Activated CD4-positive, alpha-beta T cell treated with anti-CD3 and anti-CD28 coated beads, Interleukin-2, amount 10 ng/mL, durations not matched to agents 7 days and 5 days (primary cell): Measurements from ENCODE around the gene MED16. TPM values are rescaled to one million over a fixed set of nuclear protein-coding genes. Genes with fewer than 3 reads are reported as not detected.

Experiments
- CTCF ChIA-PET: fragments of 350-600 bp; sonication (Branson Sonifier 250); formaldehyde crosslinking; loops from one replicate; lab custom pipeline; 2021; ENCODE audit warnings: antibody characterized with exemption; lab: Charles Lee
- POLR2A ChIA-PET: fragments of 350-600 bp; sonication (Branson Sonifier 250); formaldehyde crosslinking; loops from one replicate; lab custom pipeline; 2021; ENCODE audit warnings: antibody characterized with exemption; lab: Charles Lee
- DNase-seq: peaks from one replicate; pipeline ENCODE4 v3.0.0-alpha.2; 2020
- H3K27ac Mint-ChIP-seq: one replicate; pipeline ENCODE4 v1.8.0; 2021; ENCODE audit warnings: mild to moderate bottlenecking, moderate library complexity, mixed read lengths
- H3K27me3 Mint-ChIP-seq: one replicate; pipeline ENCODE4 v1.8.0; 2021; ENCODE audit warnings: mixed read lengths
- H3K36me3 Mint-ChIP-seq: one replicate; pipeline ENCODE4 v1.8.0; 2021; ENCODE audit warnings: low read depth, mixed read lengths
- H3K4me1 Mint-ChIP-seq: one replicate; pipeline ENCODE4 v1.8.0; 2021; ENCODE audit warnings: mixed read lengths
- H3K4me3 Mint-ChIP-seq: one replicate; pipeline ENCODE4 v1.8.0; 2021; ENCODE audit warnings: mild to moderate bottlenecking, moderate library complexity, mixed read lengths
- H3K9me3 Mint-ChIP-seq: one replicate; pipeline ENCODE4 v1.8.0; 2021; ENCODE audit warnings: mixed read lengths
- total RNA-seq, 2 experiments: library from RNA; stranded (reverse); gene quantifications; one replicate each; pipeline ENCODE4 v1.2.3, GENCODE V29; 2021

MED16 gene
- total RNA-seq, 2 experiments from 2014 or later, result 72.5 to 88.1 TPM

GRCh38 chr19:934197-934840, 41.3 kb upstream of the MED16 start:
- Mint-ChIP-seq H3K27me3 (no peaks in the 10 kb centered on the region), H3K4me3 (no peak overlapping the region), H3K27ac (peak overlapping the region; percentile 46), H3K4me1 (peaks cover 31% of the 10 kb centered on the region), H3K36me3 (peaks cover 18% of the 10 kb centered on the region), H3K9me3 (peaks cover 3% of the 10 kb centered on the region)
- no peak for DNase-seq
- POLR2A ChIA-PET, result no interaction called here
- CTCF ChIA-PET, result no interaction called here

- no peak overlapping the region for H3K4me3 Mint-ChIP-seq
- POLR2A ChIA-PET, result no interaction called here
- H3K27ac Mint-ChIP-seq, result no peak overlapping the region
- H3K27me3 Mint-ChIP-seq, result no peaks in the 10 kb centered on the region
- DNase-seq, result no peak
- H3K9me3 Mint-ChIP-seq, result peaks cover 3% of the 10 kb centered on the region
- peaks cover 17% of the 10 kb centered on the region for H3K36me3 Mint-ChIP-seq
- H3K4me1 Mint-ChIP-seq, result peaks cover 29% of the 10 kb centered on the region
- CTCF ChIA-PET, result interaction anchor here (1.1 to 1.4 kb wide), 2 partner anchors 11 to 51 kb away, joined by 3 to 4 read pairs; partner anchors contain the start of gene WDR18
These were observed 40.5 kb upstream of the MED16 start for GRCh38 chr19:933553-933882.

GRCh38 chr19:932648-933552, 39.9 kb upstream of the MED16 start:
- ChIA-PET POLR2A (no interaction called here), CTCF (interaction anchor here (1.1 to 1.4 kb wide), 2 partner anchors 12 to 51 kb away, joined by 3 to 4 read pairs; partner anchors contain the start of gene WDR18)
- Mint-ChIP-seq H3K27ac (peak overlapping the region; percentile 83), H3K4me3 (peak overlapping the region; percentile 70), H3K9me3 (peaks cover 3% of the 10 kb centered on the region), H3K27me3 (no peaks in the 10 kb centered on the region), H3K4me1 (peaks cover 24% of the 10 kb centered on the region), H3K36me3 (peaks cover 15% of the 10 kb centered on the region)
- peak; percentile 57 for DNase-seq

GRCh38 chr19:931860-932647, 39.1 kb upstream of the MED16 start:
- Mint-ChIP-seq H3K4me1 (peaks cover 17% of the 10 kb centered on the region), H3K9me3 (no peaks in the 10 kb centered on the region), H3K27me3 (no peaks in the 10 kb centered on the region), H3K4me3 (no peak overlapping the region), H3K27ac (peak overlapping the region; percentile 62), H3K36me3 (peaks cover 10% of the 10 kb centered on the region)
- DNase-seq, result no peak
- ChIA-PET CTCF (interaction anchor here (0.6 to 1.4 kb wide), 2 partner anchors 19 to 52 kb away, joined by 3 to 4 read pairs; partner anchors contain the start of gene WDR18), POLR2A (no interaction called here)

- H3K27me3 Mint-ChIP-seq, result no peaks in the 10 kb centered on the region
These were observed 36.9 kb upstream of the MED16 start for GRCh38 chr19:929891-930258.

GRCh38 chr19:929203-929890, 36.4 kb upstream of the MED16 start:
- ChIA-PET POLR2A (no interaction called here), CTCF (interaction anchor here (1.0 to 1.5 kb wide), 2 partner anchors 9 to 10 kb away, joined by 3 read pairs; no protein-coding TSS in a partner anchor)
- Mint-ChIP-seq H3K4me1 (peaks cover 17% of the 10 kb centered on the region), H3K27ac (no peak overlapping the region), H3K4me3 (no peak overlapping the region), H3K36me3 (peaks cover 8% of the 10 kb centered on the region), H3K9me3 (no peaks in the 10 kb centered on the region), H3K27me3 (no peaks in the 10 kb centered on the region)
- DNase-seq, result no peak

More at GRCh38 chr19:929891-930258, 36.9 kb upstream of the MED16 start:
- peak overlapping the region; percentile 74 for H3K27ac Mint-ChIP-seq
- DNase-seq, result no peak
- ChIA-PET CTCF (interaction anchor here (1.0 to 1.5 kb wide), 2 partner anchors 8 to 10 kb away, joined by 3 read pairs; no protein-coding TSS in a partner anchor), POLR2A (no interaction called here)
- H3K4me1 Mint-ChIP-seq, result peaks cover 14% of the 10 kb centered on the region
- H3K4me3 Mint-ChIP-seq, result no peak overlapping the region
- H3K36me3 Mint-ChIP-seq, result peaks cover 8% of the 10 kb centered on the region
- H3K9me3 Mint-ChIP-seq, result no peaks in the 10 kb centered on the region

- DNase-seq, result no peak
- ChIA-PET POLR2A (no interaction called here), CTCF (interaction anchor here (1.0 to 1.5 kb wide), 2 partner anchors 10 to 11 kb away, joined by 3 read pairs; no protein-coding TSS in a partner anchor)
- peak overlapping the region; percentile 43 for H3K4me3 Mint-ChIP-seq
- no peaks in the 10 kb centered on the region for H3K27me3 Mint-ChIP-seq
- peaks cover 8% of the 10 kb centered on the region for H3K36me3 Mint-ChIP-seq
- no peak overlapping the region for H3K27ac Mint-ChIP-seq
- no peaks in the 10 kb centered on the region for H3K9me3 Mint-ChIP-seq
- peaks cover 21% of the 10 kb centered on the region for H3K4me1 Mint-ChIP-seq
These were observed 35.6 kb upstream of the MED16 start for GRCh38 chr19:928471-929202.

- ChIA-PET POLR2A (no interaction called here), CTCF (no interaction called here)
- DNase-seq, result no peak
- Mint-ChIP-seq H3K27ac (no peak overlapping the region), H3K9me3 (no peaks in the 10 kb centered on the region), H3K27me3 (no peaks in the 10 kb centered on the region), H3K4me1 (peaks cover 22% of the 10 kb centered on the region), H3K36me3 (peaks cover 8% of the 10 kb centered on the region), H3K4me3 (peak overlapping the region; percentile 43)
These were observed 34.9 kb upstream of the MED16 start for GRCh38 chr19:927780-928401.

GRCh38 chr19:927351-927779, 34.4 kb upstream of the MED16 start:
- POLR2A ChIA-PET, result no interaction called here
- CTCF ChIA-PET, result interaction anchor here (0.9 kb wide), 1 partner anchor 55 kb away, joined by 3 read pairs; no protein-coding TSS in a partner anchor
- Mint-ChIP-seq H3K4me3 (no peak overlapping the region), H3K27ac (no peak overlapping the region), H3K27me3 (no peaks in the 10 kb centered on the region), H3K9me3 (no peaks in the 10 kb centered on the region), H3K36me3 (peaks cover 5% of the 10 kb centered on the region), H3K4me1 (peaks cover 18% of the 10 kb centered on the region)
- no peak for DNase-seq

- Mint-ChIP-seq H3K36me3 (peaks cover 5% of the 10 kb centered on the region), H3K27ac (peak overlapping the region; percentile 83), H3K9me3 (no peaks in the 10 kb centered on the region), H3K4me1 (peaks cover 18% of the 10 kb centered on the region), H3K4me3 (peak overlapping the region; percentile 81), H3K27me3 (no peaks in the 10 kb centered on the region)
- CTCF ChIA-PET, result interaction anchor here (0.9 kb wide), 1 partner anchor 55 kb away, joined by 3 read pairs; no protein-coding TSS in a partner anchor
- POLR2A ChIA-PET, result no interaction called here
- no peak for DNase-seq
These were observed 33.8 kb upstream of the MED16 start for GRCh38 chr19:926589-927350.

- Mint-ChIP-seq H3K36me3 (peaks cover 3% of the 10 kb centered on the region), H3K4me3 (peak overlapping the region; percentile 81), H3K4me1 (peaks cover 20% of the 10 kb centered on the region), H3K27ac (peak overlapping the region; percentile 60), H3K27me3 (no peaks in the 10 kb centered on the region), H3K9me3 (no peaks in the 10 kb centered on the region)
- POLR2A ChIA-PET, result no interaction called here
- CTCF ChIA-PET, result interaction anchor here (0.9 kb wide), 1 partner anchor 56 kb away, joined by 3 read pairs; no protein-coding TSS in a partner anchor
- no peak for DNase-seq
These were observed 33.3 kb upstream of the MED16 start for GRCh38 chr19:926323-926588.
